ENCODE results near the gene FLNA.
"Not testable (repeated sequence)": the region's sequence is repeated elsewhere in the genome, so short reads cannot be mapped to it uniquely, and the experiment has no call there.

Gene FLNA

DNA sequence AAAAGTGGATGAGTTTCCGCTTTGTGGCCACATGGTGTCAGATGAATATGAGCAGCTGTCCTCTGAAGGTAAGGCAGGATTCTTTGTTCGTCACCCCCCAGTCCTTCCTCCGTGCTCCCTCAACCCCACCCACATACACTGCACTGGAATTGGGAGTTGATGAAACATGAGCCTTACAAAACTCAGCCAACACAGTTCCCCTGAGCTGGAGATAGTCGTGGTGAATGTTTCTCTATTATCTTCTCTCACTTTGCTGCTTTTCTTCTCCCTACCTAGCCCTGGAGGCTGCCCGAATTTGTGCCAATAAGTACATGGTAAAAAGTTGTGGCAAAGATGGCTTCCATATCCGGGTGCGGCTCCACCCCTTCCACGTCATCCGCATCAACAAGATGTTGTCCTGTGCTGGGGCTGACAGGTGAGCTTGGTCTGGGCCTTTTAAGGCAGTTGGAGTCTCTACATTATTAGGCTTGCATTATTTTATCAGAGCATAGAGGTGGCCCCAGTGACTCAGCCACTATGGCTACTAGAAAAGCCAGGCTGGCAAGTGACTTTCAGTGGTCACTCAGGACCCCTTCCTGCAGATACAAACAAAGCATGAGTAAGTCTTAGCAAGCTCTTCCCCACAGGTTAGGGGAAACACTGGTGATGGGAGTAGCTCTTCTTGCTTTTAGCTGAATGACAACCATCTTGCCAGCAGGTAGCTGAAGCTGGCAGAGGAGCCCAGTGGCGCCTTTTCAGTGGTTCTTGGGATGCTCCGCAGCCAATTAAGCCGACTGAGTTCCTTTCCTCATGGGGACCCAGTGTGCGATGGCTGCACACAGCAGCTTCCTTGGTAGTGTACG lies 25.3 kb upstream of the FLNA start:
- H3K4me3 ChIP-seq (replicated peaks; ENCODE audit: low read depth, low read length): peak overlapping the region; percentile 88
- TF ChIP-seq, protein P1, sequence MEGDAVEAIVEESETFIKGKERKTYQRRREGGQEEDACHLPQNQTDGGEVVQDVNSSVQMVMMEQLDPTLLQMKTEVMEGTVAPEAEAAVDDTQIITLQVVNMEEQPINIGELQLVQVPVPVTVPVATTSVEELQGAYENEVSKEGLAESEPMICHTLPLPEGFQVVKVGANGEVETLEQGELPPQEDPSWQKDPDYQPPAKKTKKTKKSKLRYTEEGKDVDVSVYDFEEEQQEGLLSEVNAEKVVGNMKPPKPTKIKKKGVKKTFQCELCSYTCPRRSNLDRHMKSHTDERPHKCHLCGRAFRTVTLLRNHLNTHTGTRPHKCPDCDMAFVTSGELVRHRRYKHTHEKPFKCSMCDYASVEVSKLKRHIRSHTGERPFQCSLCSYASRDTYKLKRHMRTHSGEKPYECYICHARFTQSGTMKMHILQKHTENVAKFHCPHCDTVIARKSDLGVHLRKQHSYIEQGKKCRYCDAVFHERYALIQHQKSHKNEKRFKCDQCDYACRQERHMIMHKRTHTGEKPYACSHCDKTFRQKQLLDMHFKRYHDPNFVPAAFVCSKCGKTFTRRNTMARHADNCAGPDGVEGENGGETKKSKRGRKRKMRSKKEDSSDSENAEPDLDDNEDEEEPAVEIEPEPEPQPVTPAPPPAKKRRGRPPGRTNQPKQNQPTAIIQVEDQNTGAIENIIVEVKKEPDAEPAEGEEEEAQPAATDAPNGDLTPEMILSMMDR (IDR thresholded peaks at IDR 0.05; ENCODE audit: low read depth, low read length, missing control alignments): no peak
- no peak for DNase-seq (ENCODE audit: extremely low read depth, low read depth)

DNA sequence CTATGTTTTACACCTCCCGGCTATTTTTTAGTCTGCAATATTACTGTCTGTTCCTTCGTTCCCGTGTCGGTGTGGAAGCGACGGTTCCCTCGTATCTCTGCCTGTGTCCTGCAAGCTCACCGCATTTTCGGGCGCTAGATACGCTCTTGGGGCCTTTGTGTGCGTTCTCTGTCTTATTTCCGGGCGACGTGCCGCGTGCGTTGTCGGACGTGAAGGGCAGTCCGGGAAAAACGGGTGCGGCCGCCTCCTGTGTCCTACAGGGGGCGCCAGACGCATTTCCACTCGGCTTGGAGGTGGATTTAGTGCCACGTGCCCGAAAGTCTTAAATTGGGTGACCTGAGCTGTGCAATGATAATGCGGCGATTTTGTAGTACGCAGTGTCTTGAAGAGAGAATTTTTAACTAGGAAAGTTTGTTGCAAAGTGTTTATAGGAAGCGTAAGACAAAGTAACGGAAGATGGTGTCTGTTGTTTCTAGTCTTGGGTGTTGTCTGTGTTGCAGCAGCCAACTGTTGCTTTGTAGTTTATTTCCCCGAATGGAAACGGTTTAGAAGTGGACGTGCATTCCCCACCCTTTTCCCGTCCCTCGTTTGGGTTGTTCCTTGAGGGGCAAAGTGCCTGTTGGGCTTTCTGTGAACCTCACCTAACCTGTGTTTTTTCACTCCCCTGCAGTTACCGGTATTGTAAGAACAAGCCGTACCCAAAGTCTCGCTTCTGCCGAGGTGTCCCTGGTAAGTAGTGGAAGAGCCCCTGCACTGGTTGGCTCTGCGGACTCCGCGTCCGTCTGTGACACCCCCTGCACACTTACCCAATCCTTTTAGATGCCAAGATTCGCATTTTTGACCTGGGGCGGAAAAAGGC lies 24.5 kb upstream of the FLNA start:
- no peak for DNase-seq (ENCODE audit: extremely low read depth, low read depth)
- TF ChIP-seq, protein P1 (IDR thresholded peaks at IDR 0.05; ENCODE audit: low read depth, low read length, missing control alignments): peak; percentile 65

DNA sequence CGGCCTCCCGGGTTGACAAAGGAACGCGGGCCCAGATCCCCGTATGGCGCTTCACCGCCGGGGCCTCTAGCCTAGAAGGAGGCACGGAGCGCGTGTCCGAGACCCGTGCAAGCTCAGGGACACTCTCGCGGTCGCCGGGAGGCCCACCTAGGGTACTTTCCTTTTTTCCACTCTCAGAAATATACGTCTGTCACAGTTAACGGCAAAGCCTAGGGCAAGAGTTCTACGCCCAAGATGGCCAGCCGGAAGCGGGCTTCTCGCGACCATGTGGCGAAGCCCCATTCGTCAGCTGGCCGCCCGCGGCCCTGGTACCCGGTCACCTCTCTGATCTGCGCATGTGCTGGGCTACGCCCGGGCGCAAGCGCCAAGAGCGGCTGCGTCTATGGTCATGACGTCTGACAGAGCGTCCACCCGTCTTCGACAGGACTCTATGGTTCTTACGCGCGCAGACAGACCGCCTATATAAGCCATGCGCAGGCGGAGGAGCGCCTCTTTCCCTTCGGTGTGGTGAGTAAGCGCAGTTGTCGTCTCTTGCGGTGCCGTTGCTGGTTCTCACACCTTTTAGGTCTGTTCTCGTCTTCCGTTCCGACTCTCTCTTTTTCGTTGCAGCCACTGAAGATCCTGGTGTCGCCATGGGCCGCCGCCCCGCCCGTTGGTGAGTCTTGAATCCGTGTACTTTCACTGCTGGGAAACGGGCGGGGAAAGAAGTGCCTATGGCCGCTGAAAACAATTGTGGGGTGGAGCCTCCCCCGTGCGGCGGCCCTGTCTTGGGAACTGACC lies 23.6 kb upstream of the FLNA start, which contains the start of gene RPL10:
Gene RPL10 (plus strand): TSS at position 490 of the 780 bp plus-strand sequence. CDS start 143 bp downstream, at position 633.
- TF ChIP-seq, protein P1 (IDR thresholded peaks at IDR 0.05; ENCODE audit: low read depth, low read length, missing control alignments): no peak
- peak within 1 kb of the TSS; percentile 88 for H3K4me3 ChIP-seq (replicated peaks; ENCODE audit: low read depth, low read length)

More for the DNA sequence above, 24.5 kb upstream of the FLNA start:
- H3K4me3 ChIP-seq (replicated peaks; ENCODE audit: low read depth, low read length): peak overlapping the region; percentile 88

DNA sequence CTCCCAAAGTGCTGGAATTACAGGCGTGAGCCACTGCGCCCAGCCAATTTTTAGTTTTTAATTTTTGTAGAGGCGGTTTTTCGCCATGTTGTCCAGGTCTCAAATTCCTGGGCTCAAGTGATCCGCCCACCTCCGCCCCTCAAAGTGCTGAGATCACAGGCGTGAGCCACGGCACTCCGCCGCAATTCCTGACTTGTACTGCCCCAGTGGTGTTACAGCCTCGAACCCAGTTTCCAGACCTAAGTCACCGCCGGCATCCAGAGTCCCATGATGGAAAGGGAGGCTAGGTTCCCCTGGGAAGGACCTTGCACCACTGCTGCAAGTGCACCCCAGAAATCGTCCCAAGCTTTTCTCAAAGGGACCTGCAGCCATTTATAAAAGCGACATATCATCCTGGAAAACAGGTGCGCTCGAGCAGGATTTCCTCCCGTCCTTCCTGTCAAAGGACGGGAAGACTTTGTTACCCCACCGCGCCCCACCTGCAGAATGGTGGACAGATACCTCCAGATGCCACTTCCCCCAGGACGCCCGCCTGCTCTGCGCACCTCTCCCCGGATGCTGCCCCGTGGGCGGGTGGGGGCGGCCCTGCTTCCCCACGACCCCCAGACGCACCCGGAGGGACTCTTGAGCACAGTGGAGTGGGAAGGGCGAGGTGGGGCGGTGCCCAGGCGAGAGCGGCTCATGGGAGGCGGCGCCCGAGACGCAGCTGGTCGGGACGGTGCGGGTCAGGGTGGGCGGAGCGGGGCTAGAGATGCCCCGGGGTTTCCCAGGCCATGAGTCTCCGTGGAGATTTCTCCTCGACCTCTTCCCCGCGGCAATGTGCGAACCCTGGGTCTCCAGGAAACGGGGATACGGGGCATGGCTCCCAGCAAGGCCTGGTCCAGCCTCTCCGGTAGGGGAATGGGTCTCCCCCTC lies 22.8 kb upstream of the FLNA start:
- no peak for DNase-seq (ENCODE audit: extremely low read depth, low read depth)
- TF ChIP-seq, protein P1 (IDR thresholded peaks at IDR 0.05; ENCODE audit: low read depth, low read length, missing control alignments): no peak
- H3K4me3 ChIP-seq (replicated peaks; ENCODE audit: low read depth, low read length): peak overlapping the region; percentile 88

More for the DNA sequence above, 23.6 kb upstream of the FLNA start, which contains the start of gene RPL10:
- peak; percentile 88 for DNase-seq (ENCODE audit: extremely low read depth, low read depth)

DNA sequence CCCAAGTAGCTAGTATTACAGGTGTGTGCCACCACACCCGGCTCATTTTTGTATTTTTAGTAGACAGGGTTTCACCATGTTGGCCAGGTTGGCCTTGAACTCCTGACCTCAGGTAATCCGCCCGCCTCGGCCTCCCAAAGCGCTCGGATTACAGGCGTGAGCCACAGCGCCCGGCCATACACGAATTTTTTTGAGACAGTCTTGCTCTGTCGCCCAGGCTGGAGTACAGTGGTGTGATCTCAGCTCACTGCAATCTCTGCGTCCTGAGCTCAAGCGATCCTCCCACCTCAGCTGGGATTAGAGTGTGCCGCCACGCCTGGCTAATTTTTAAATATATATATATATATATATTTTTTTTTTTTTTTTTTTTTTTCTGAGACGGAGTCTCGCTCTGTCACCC lies 21.9 kb upstream of the FLNA start:
- not testable (repeated sequence) for DNase-seq (ENCODE audit: extremely low read depth, low read depth); H3K4me3 ChIP-seq (replicated peaks; ENCODE audit: low read depth, low read length)

DNA sequence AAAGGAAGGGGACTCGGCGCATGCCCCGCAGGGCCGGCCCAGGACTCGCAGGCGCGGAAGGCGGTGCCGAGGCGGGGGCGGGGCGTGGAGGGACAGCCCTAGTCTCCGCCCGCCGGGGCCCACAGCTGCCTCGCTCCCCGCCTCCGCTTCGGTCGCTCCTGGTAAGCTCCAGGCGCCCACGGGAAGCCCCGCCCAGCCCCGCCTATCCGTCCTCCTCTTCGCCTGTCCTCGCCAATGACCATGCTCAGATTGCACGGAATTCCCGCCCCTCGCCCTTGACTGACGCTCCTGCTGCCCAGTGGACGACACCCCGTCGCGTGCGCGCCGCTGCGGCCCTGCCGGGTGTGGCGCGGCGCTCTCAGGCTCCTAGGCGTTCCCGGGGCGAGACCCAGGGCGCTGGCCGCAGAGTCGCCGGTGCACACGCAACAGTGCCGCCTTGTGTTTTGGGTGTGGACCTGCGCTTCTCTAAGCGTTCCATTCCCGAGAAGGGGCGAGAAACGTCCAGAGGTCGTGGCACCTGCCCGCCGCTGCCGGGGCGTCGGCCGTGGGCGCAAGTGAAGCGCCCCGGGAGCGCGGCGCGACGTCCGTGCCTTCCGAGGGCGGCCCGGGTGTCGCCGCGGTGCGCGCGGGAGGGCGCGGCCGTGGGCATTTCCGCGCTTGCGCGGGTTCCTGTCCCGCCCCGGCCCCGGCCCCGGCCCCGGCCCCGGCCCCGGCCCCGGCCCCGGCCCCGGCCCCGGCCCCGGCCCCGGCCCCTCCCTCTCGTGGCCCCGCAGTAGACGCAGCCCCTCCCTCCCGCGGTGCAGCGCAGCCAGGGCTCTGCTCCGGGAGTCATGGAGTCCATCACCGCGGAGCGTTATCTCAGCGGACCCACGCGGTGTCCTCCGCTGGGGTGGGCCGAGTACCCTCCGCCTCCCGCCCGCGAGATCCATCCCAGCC lies 15.6 kb upstream of the FLNA start:
- H3K4me3 ChIP-seq (replicated peaks; ENCODE audit: low read depth, low read length); DNase-seq (ENCODE audit: extremely low read depth, low read depth): not testable (repeated sequence)

DNA sequence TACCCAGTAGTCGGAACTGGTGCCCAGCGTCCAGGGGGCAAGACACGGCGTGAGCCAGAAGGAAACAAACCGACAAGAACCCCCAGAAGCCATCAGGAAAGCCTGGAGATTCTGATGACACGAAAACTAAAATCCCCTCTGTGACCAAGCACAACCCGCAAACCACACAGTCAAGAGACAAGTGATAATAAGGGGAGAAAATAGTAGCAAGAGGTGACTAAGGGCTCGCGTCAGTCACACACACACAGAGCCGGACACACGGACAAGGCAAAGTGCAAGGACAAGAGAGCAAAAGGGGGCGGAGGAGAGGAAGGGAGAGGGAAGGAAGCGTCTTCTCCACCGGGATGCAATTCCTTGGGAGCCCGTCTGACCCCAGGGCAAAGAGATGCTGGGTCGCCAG lies 14.2 kb upstream of the FLNA start:
- not testable (repeated sequence) for DNase-seq (ENCODE audit: extremely low read depth, low read depth); H3K4me3 ChIP-seq (replicated peaks; ENCODE audit: low read depth, low read length)

DNA sequence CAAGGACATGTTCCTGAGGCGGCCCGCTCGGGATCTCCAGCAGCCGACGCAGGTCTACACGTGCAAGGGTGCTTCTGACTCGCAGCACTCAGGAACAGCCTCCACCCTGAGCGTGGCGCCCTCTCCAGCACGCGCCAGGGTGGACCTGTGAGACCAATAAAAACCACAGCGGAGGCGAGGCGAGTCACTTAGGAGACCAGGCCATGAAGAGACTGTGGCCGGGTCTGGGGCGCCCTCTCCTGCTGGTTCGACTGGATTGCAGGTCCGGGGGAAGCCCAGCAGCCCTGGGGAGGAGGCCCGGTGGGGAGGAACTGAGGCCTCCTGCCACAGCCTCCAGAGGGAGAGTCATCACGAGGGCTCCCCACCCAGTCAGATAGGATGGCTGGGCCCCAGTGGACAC lies 13.7 kb upstream of the FLNA start:
- not testable (repeated sequence) for H3K4me3 ChIP-seq (replicated peaks; ENCODE audit: low read depth, low read length); DNase-seq (ENCODE audit: extremely low read depth, low read depth)
